ENCODE measurements around the gene NUMB. TPM values are rescaled to one million over a fixed set of nuclear protein-coding genes. Genes with fewer than 3 reads are reported as not detected.

Gene NUMB
- total RNA-seq, 3 donors from 2014 or later (not counting 1 experiment from before 2014, with no cell fraction given) = 50.0 to 67.4 (median 56.3) TPM

- Mint-ChIP-seq H3K27ac (no peak overlapping the region), H3K9me3 (no peaks in the 10 kb centered on the region), H3K27me3 (ENCODE audit: low read depth in 2 of 2) (peaks cover 48 to 54% of the 10 kb centered on the region in 2 donors), H3K36me3 (no peaks in the 10 kb centered on the region), H3K4me3 (peak overlapping the region; percentile 28), H3K4me1 (peaks cover 6 to 8% of the 10 kb centered on the region in 2 donors)
- TF ChIP-seq, protein P1, sequence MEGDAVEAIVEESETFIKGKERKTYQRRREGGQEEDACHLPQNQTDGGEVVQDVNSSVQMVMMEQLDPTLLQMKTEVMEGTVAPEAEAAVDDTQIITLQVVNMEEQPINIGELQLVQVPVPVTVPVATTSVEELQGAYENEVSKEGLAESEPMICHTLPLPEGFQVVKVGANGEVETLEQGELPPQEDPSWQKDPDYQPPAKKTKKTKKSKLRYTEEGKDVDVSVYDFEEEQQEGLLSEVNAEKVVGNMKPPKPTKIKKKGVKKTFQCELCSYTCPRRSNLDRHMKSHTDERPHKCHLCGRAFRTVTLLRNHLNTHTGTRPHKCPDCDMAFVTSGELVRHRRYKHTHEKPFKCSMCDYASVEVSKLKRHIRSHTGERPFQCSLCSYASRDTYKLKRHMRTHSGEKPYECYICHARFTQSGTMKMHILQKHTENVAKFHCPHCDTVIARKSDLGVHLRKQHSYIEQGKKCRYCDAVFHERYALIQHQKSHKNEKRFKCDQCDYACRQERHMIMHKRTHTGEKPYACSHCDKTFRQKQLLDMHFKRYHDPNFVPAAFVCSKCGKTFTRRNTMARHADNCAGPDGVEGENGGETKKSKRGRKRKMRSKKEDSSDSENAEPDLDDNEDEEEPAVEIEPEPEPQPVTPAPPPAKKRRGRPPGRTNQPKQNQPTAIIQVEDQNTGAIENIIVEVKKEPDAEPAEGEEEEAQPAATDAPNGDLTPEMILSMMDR (IDR thresholded peaks at IDR 0.05) = no peak
- intact Hi-C loops (cut with micrococcal nuclease) = no loop called here
- Histone ChIP-seq H3K4me3 (ENCODE audit: low read length) (no peak overlapping the region), H3K27ac (ENCODE audit: low read length) (no peak overlapping the region), H3K36me3 (ENCODE audit: control insufficient read depth, insufficient read depth, low read length) (no peaks in the 10 kb centered on the region), H3K9me3 (ENCODE audit: control insufficient read depth, insufficient read depth, low read length) (no peaks in the 10 kb centered on the region), H3K4me1 (ENCODE audit: control insufficient read depth, insufficient read depth, low read length) (peaks cover 10% of the 10 kb centered on the region), H3K27me3 (ENCODE audit: control insufficient read depth, insufficient read depth, low read length) (peaks cover 17% of the 10 kb centered on the region)
- DNase-seq (no peak), ATAC-seq (no peak)
- 78% methylated on average over 11 of the region's 11 CpGs for WGBS (ENCODE audit: insufficient coverage)
Observed at GRCh38 chr14:73234586-73235394, 223.6 kb downstream of the NUMB start.

DNA sequence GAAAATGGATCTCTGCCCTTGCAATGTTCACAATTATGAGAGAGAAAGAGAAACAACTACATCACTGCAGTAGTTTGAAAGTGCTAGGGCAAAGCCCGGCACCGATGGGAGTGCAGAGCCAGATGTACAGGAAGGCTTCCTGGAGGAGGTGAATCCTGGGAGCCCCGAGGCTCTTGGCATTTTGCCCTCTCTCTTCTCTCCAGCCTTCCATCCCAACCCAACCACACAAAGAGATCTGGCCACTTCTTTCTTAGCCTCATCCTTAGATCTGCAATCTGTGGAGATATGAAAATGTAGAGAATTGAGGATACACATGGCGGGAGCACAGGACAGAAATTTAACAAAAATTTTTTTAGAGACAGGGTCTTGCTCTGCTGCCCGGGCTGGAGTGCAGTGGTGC is 224.3 kb downstream of the NUMB start:
- Histone ChIP-seq H3K9me3 (ENCODE audit: control insufficient read depth, insufficient read depth, low read length) (no peaks in the 10 kb centered on the region), H3K4me1 (ENCODE audit: control insufficient read depth, insufficient read depth, low read length) (peaks cover 10% of the 10 kb centered on the region), H3K36me3 (ENCODE audit: control insufficient read depth, insufficient read depth, low read length) (peaks cover 4% of the 10 kb centered on the region), H3K27ac (ENCODE audit: low read length) (no peak overlapping the region), H3K27me3 (ENCODE audit: control insufficient read depth, insufficient read depth, low read length) (peaks cover 17% of the 10 kb centered on the region), H3K4me3 (ENCODE audit: low read length) (no peak overlapping the region)
- Mint-ChIP-seq H3K4me1 (peaks cover 6 to 8% of the 10 kb centered on the region in 2 donors), H3K4me3 (no peak overlapping the region), H3K27ac (no peak overlapping the region), H3K36me3 (no peaks in the 10 kb centered on the region), H3K27me3 (ENCODE audit: low read depth in 2 of 2) (peaks cover 43 to 47% of the 10 kb centered on the region in 2 donors), H3K9me3 (no peaks in the 10 kb centered on the region)
- ATAC-seq (no peak), DNase-seq (no peak)
- intact Hi-C loops (cut with micrococcal nuclease) = no loop called here
- 91% methylated on average over 4 of the region's 5 CpGs for WGBS (ENCODE audit: insufficient coverage)
- TF ChIP-seq, protein P1 (IDR thresholded peaks at IDR 0.05) = no peak

- peaks cover 9% of the 10 kb centered on the region for H3K36me3 ChIP-seq (ENCODE audit: control insufficient read depth, insufficient read depth, low read length)
- TF ChIP-seq, protein P1 (IDR thresholded peaks at IDR 0.05) = no peak
- peaks cover 17% of the 10 kb centered on the region for H3K27me3 ChIP-seq (ENCODE audit: control insufficient read depth, insufficient read depth, low read length)
- H3K9me3 Mint-ChIP-seq = no peaks in the 10 kb centered on the region
- DNase-seq (no peak), ATAC-seq (no peak)
- no peak overlapping the region for H3K4me3 Mint-ChIP-seq
- peaks cover 10% of the 10 kb centered on the region for H3K4me1 ChIP-seq (ENCODE audit: control insufficient read depth, insufficient read depth, low read length)
- peaks cover 40 to 42% of the 10 kb centered on the region in 2 donors for H3K27me3 Mint-ChIP-seq (ENCODE audit: low read depth in 2 of 2)
- H3K4me3 ChIP-seq (ENCODE audit: low read length) = no peak overlapping the region
- no peaks in the 10 kb centered on the region for H3K36me3 Mint-ChIP-seq
- no peak overlapping the region for H3K27ac Mint-ChIP-seq
- intact Hi-C loops (cut with micrococcal nuclease) = no loop called here
- no peak overlapping the region for H3K27ac ChIP-seq (ENCODE audit: low read length)
- WGBS (ENCODE audit: insufficient coverage) = 79% methylated on average over 10 of the region's 10 CpGs
- H3K4me1 Mint-ChIP-seq = peaks cover 6 to 8% of the 10 kb centered on the region in 2 donors
- H3K9me3 ChIP-seq (ENCODE audit: control insufficient read depth, insufficient read depth, low read length) = no peaks in the 10 kb centered on the region
Observed at GRCh38 chr14:73233564-73233963, 224.8 kb downstream of the NUMB start.

Measured in natural killer cell (primary cell).